ENCODE data around the gene LGALS7.
"Not testable (repeated sequence)": the region's sequence is repeated elsewhere in the genome, so short reads cannot be mapped to it uniquely, and the experiment has no call there.

Gene LGALS7

GRCh38 chr19:38773469-38774177, at the start of gene LGALS7:
TSS of gene LGALS7 (minus strand) at chr19:38773517. CDS start at chr19:38773492, 25 bp downstream.
- DNase-seq (ENCODE audit: low spot score), result no peak

GRCh38 chr19:38821230-38821825, 48.0 kb upstream of the LGALS7 start:
- not testable (repeated sequence) for DNase-seq (ENCODE audit: low spot score)

GRCh38 chr19:38819231-38819920, 46.1 kb upstream of the LGALS7 start:
- no peak for DNase-seq (ENCODE audit: low spot score)

GRCh38 chr19:38817081-38817480, 43.8 kb upstream of the LGALS7 start:
- DNase-seq (ENCODE audit: low spot score), result no peak

- no peak for DNase-seq (ENCODE audit: low spot score)
Measured at GRCh38 chr19:38816131-38816750, 42.9 kb upstream of the LGALS7 start.

- no peak for DNase-seq (ENCODE audit: low spot score)
Measured at GRCh38 chr19:38815059-38816001, 42.0 kb upstream of the LGALS7 start.

- DNase-seq (ENCODE audit: low spot score), result not testable (repeated sequence)
Measured at GRCh38 chr19:38813932-38814331, 40.6 kb upstream of the LGALS7 start.

GRCh38 chr19:38813323-38813722, 40.0 kb upstream of the LGALS7 start:
- DNase-seq (ENCODE audit: low spot score), result no peak

GRCh38 chr19:38812841-38813320, 39.6 kb upstream of the LGALS7 start, which contains the start of gene LGALS4:
TSS of gene LGALS4 (minus strand) at chr19:38812945. CDS start at chr19:38812886, 59 bp downstream.
- no peak for DNase-seq (ENCODE audit: low spot score)

GRCh38 chr19:38812009-38812840, 38.9 kb upstream of the LGALS7 start:
- DNase-seq (ENCODE audit: low spot score), result no peak

GRCh38 chr19:38809592-38810252, 36.4 kb upstream of the LGALS7 start:
- DNase-seq (ENCODE audit: low spot score), result no peak

- DNase-seq (ENCODE audit: low spot score), result no peak
Measured at GRCh38 chr19:38808741-38809140, 35.4 kb upstream of the LGALS7 start.

- not testable (repeated sequence) for DNase-seq (ENCODE audit: low spot score)
Measured at GRCh38 chr19:38807374-38808098, 34.2 kb upstream of the LGALS7 start.

- DNase-seq (ENCODE audit: low spot score), result no peak
Measured at GRCh38 chr19:38806371-38806770, 33.1 kb upstream of the LGALS7 start.

- DNase-seq (ENCODE audit: low spot score), result no peak
Measured at GRCh38 chr19:38805180-38805579, 31.9 kb upstream of the LGALS7 start.

GRCh38 chr19:38803543-38803942, 30.2 kb upstream of the LGALS7 start:
- no peak for DNase-seq (ENCODE audit: low spot score)

- no peak for DNase-seq (ENCODE audit: low spot score)
Measured at GRCh38 chr19:38801359-38802095, 28.2 kb upstream of the LGALS7 start.

GRCh38 chr19:38800577-38801347, 27.4 kb upstream of the LGALS7 start:
- no peak for DNase-seq (ENCODE audit: low spot score)
